Fibroblast of lung (primary cell): ENCODE results near the gene CLDN18. TPM values are rescaled to one million over a fixed set of nuclear protein-coding genes. Genes with fewer than 3 reads are reported as not detected.
A peak's percentile ranks its signal among the peaks of the same experiment; 100 is the strongest.

ENCODE experiments used
- DNase-seq, 2 donors: peaks; one replicate each; pipeline versions ENCODE4 v3.0.0 to v3.0.0-alpha.2; 2010; ENCODE audit warnings: low read depth in 2 of 2
- H2AFZ ChIP-seq: 2 replicates; pipeline ENCODE4 v1.5.1; 2012; ENCODE audit warnings: low read length, control low read depth, inconsistent platforms
- H3K27ac ChIP-seq: 2 replicates; pipeline ENCODE4 v1.5.1; 2011; ENCODE audit warnings: low read length, control low read depth; ENCODE audit not compliant: insufficient read depth
- H3K27me3 ChIP-seq: 2 replicates; pipeline ENCODE4 v1.5.1; 2011; ENCODE audit warnings: mild to moderate bottlenecking, low read length; ENCODE audit not compliant: control insufficient read depth, insufficient read depth
- H3K36me3 ChIP-seq: 2 replicates; pipeline ENCODE4 v1.5.1; 2011; ENCODE audit warnings: low read length; ENCODE audit not compliant: control insufficient read depth, insufficient read depth
- H3K4me1 ChIP-seq: 2 replicates; pipeline ENCODE4 v1.5.1; 2011; ENCODE audit warnings: low read length; ENCODE audit not compliant: control insufficient read depth, insufficient read depth; ENCODE audit errors: extremely low read depth
- H3K4me2 ChIP-seq: 2 replicates; pipeline ENCODE4 v1.5.1; 2011; ENCODE audit warnings: low read length, control low read depth; ENCODE audit not compliant: insufficient read depth; ENCODE audit errors: extremely low read depth
- H3K4me3 ChIP-seq, 4 experiments: fragments of 200-600 bp in 1 of 4; sonication (generic) in 1 of 4; replicated peaks in 1 of 4; 2 replicates each; pipeline ENCODE4 v1.5.1; 2011 to 2016; ENCODE audit warnings: low read length in 4 of 4, low read depth in 3 of 4, mild to moderate bottlenecking in 3 of 4, control low read depth in 2 of 4, inconsistent platforms in 1 of 4, mixed read lengths in 1 of 4; ENCODE audit not compliant: insufficient read depth in 1 of 4; ENCODE audit errors: control extremely low read depth in 1 of 4
- H3K79me2 ChIP-seq: 2 replicates; pipeline ENCODE4 v1.5.1; 2012; ENCODE audit warnings: mild to moderate bottlenecking, low read length, inconsistent platforms; ENCODE audit not compliant: control insufficient read depth, insufficient read depth
- H3K9ac ChIP-seq: 2 replicates; pipeline ENCODE4 v1.5.1; 2011; ENCODE audit warnings: mild to moderate bottlenecking, low read length, control low read depth; ENCODE audit not compliant: insufficient read depth
- H3K9me3 ChIP-seq: 2 replicates; pipeline ENCODE4 v1.5.1; 2012; ENCODE audit warnings: low read depth, low read length; ENCODE audit not compliant: control insufficient read depth, insufficient read depth
- H4K20me1 ChIP-seq: 2 replicates; pipeline ENCODE4 v1.5.1; 2011; ENCODE audit warnings: low read length; ENCODE audit not compliant: control insufficient read depth, insufficient read depth; ENCODE audit errors: extremely low read depth
- CTCF ChIP-seq, 2 donors: IDR thresholded peaks in 1 of 2; conservative IDR thresholded peaks in 1 of 2; 1 replicate in 1 of 2; 2 replicates in 1 of 2; pipeline ENCODE4 v1.5.1; 2011 to 2012; ENCODE audit warnings: low read length in 2 of 2, control low read depth in 1 of 2, inconsistent platforms in 1 of 2, low read depth in 1 of 2, mild to moderate bottlenecking in 1 of 2
- EZH2 ChIP-seq: IDR thresholded peaks from 2 replicates; pipeline ENCODE4 v1.5.1; 2012; ENCODE audit warnings: low read length, control low read depth, mild to moderate bottlenecking; ENCODE audit errors: missing control alignments
- polyA plus RNA-seq, 2 donors: library from polyadenylated mRNA; depleted of rRNA in 1 of 2; stranded (reverse) in 1 of 2; unstranded in 1 of 2; fragments of >200 nt; gene quantifications; 2 replicates each; pipeline ENCODE4 v1.2.1, GENCODE V29; 2011 to 2012; ENCODE audit warnings: missing spikeins in 1 of 2
- total RNA-seq: library from RNA; depleted of rRNA; stranded (reverse); fragments of >200 nt; gene quantifications from 2 replicates; pipeline ENCODE4 v1.2.1, GENCODE V29; 2014

The CLDN18 gene
- total and polyA plus RNA-seq, 2 donors (not counting 1 experiment from before 2014, with no cell fraction given), result not detected

GRCh38 chr3:138051947-138052802, 42.2 kb downstream of the CLDN18 start:
- H3K4me1 ChIP-seq, result peaks cover 9% of the 10 kb centered on the region
- H3K36me3 ChIP-seq, result no peaks in the 10 kb centered on the region
- no peak overlapping the region for H2AFZ ChIP-seq
- H3K4me3 ChIP-seq, result no peak overlapping the region
- H3K9me3 ChIP-seq, result no peaks in the 10 kb centered on the region
- no peak overlapping the region for H3K9ac ChIP-seq
- peak; percentile 45 to 60 for DNase-seq
- H3K4me2 ChIP-seq, result no peak overlapping the region
- H3K27me3 ChIP-seq, result no peaks in the 10 kb centered on the region
- TF ChIP-seq EZH2 (no peak), CTCF (conservative IDR thresholded peaks at IDR 0.05 in 1 of 2, IDR thresholded peaks at IDR 0.05 in 1 of 2; ENCODE audit: low read depth in 1 of 2, low read length in 2 of 2) (peak; percentile 80 to 83)
- no peaks in the 10 kb centered on the region for H4K20me1 ChIP-seq
- no peak overlapping the region for H3K27ac ChIP-seq
- H3K79me2 ChIP-seq, result no peaks in the 10 kb centered on the region

GRCh38 chr3:138054057-138054456, 44.1 kb downstream of the CLDN18 start:
- Histone ChIP-seq H2AFZ (no peak overlapping the region), H3K9me3 (no peaks in the 10 kb centered on the region), H3K9ac (no peak overlapping the region), H4K20me1 (no peaks in the 10 kb centered on the region), H3K27ac (no peak overlapping the region), H3K4me2 (no peak overlapping the region), H3K36me3 (no peaks in the 10 kb centered on the region), H3K4me3 (no peak overlapping the region), H3K27me3 (no peaks in the 10 kb centered on the region), H3K4me1 (peaks cover 4% of the 10 kb centered on the region), H3K79me2 (no peaks in the 10 kb centered on the region)
- TF ChIP-seq EZH2 (no peak), CTCF (conservative IDR thresholded peaks at IDR 0.05 in 1 of 2, IDR thresholded peaks at IDR 0.05 in 1 of 2; ENCODE audit: low read depth in 1 of 2, low read length in 2 of 2) (no peak)
- no peak for DNase-seq

GRCh38 chr3:138057384-138057783, 47.4 kb downstream of the CLDN18 start:
- H2AFZ ChIP-seq, result no peak overlapping the region
- H3K4me3 ChIP-seq, result no peak overlapping the region
- no peak overlapping the region for H3K27ac ChIP-seq
- no peaks in the 10 kb centered on the region for H3K79me2 ChIP-seq
- DNase-seq, result no peak
- no peaks in the 10 kb centered on the region for H3K9me3 ChIP-seq
- H3K4me1 ChIP-seq, result peaks cover under 1% of the 10 kb centered on the region
- no peak overlapping the region for H3K4me2 ChIP-seq
- no peak overlapping the region for H3K9ac ChIP-seq
- TF ChIP-seq EZH2 (no peak), CTCF (conservative IDR thresholded peaks at IDR 0.05 in 1 of 2, IDR thresholded peaks at IDR 0.05 in 1 of 2; ENCODE audit: low read depth in 1 of 2, low read length in 2 of 2) (no peak)
- no peaks in the 10 kb centered on the region for H3K27me3 ChIP-seq
- H3K36me3 ChIP-seq, result peaks cover 2% of the 10 kb centered on the region
- no peaks in the 10 kb centered on the region for H4K20me1 ChIP-seq
